Measurements from ENCODE around the gene STX8. TPM values are rescaled to one million over a fixed set of nuclear protein-coding genes. Genes with fewer than 3 reads are reported as not detected.
"Not testable (repeated sequence)": the region's sequence is repeated elsewhere in the genome, so short reads cannot be mapped to it uniquely, and the experiment has no call there.

The STX8 gene
- total RNA-seq, 2 donors from 2014 or later, result 66.8 to 68.8 TPM

DNA sequence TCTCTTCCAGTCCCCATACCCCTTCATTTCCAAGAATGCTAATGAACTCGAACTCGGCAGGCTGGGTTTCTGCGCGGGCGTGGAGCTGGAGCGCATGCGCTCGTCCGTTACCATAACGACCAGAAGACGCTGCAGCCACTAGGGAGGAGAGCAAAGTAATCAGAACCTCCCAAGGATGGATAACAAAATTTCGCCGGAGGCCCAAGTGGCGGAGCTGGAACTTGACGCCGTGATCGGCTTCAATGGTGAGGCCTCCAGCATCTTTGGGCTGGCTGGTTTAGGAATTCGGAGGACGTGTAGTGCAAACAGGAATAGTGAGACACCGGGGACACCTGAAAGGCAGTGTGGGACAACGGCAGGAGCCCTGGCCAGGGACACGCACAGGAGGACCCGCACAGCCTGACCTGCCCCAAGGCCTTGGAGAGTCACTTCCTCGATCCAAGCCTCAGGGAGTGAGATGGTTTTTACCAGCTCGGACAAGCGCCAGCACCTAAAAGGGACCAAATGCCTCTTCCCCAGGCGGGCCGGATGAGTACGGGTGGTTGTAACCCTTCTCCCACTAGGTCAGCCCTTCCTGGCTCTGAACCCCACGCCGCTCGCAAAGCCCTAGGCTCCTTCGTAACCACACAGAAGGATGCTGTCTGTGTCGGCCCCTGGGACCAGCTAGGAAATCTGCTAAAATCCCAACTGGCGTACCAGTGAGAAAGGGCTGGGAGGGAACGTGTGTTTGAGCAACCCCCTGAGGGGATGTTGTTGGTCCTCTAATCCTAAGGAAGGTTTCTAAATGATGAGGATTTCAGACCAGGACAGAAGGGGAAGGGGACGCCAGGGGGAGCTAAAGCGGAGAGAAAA, 1.1 kb upstream of the STX8 start, which contains the start of gene CFAP52:
Gene CFAP52, plus strand, starts transcription at position 122 of the 852 bp plus-strand sequence. Its CDS starts 54 bp downstream, at position 176.
- Mint-ChIP-seq H3K4me1 (peaks cover 27% of the 10 kb centered on the region), H3K27me3 (no peaks in the 10 kb centered on the region), H3K36me3 (ENCODE audit: low read depth) (no peaks in the 10 kb centered on the region)

DNA sequence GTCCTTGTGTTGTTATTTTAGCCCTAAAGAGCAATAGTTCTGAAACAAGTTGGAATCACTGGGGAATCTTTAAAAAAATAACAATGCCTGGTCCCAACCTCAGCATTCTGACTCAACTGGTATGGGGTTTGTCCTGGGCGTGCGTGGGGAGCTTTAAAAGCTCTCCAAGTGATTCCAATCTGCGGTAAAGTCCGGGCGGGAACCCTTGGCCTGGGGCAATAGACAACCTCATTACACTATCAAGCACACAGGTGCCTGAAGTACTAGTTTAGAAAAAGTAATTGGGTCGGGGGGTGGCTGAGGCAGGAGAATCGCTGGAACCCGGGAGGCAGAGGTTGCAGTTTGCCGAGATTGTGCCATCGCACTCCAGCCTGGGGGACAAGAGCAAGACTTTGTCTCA, 4.4 kb downstream of the STX8 start:
- no peak overlapping the region for H3K4me3 Mint-ChIP-seq
- no peaks in the 10 kb centered on the region for H3K27me3 Mint-ChIP-seq
- ATAC-seq (no peak), DNase-seq (no peak)
- H3K27ac Mint-ChIP-seq, result peak overlapping the region; percentile 51
- peaks cover 23% of the 10 kb centered on the region for H3K4me1 Mint-ChIP-seq
- H3K36me3 Mint-ChIP-seq (ENCODE audit: low read depth), result no peaks in the 10 kb centered on the region
- H3K9me3 ChIP-seq (ENCODE audit: control insufficient read depth, low read length, poor library complexity, severe bottlenecking), result no peaks in the 10 kb centered on the region

More for the DNA sequence above, 1.1 kb upstream of the STX8 start, which contains the start of gene CFAP52:
- no peaks in the 10 kb centered on the region for H3K9me3 ChIP-seq (ENCODE audit: control insufficient read depth, low read length, poor library complexity, severe bottlenecking)
- DNase-seq (peak; percentile 55 to 61 (median 61)), ATAC-seq (peak; percentile 75)
- Mint-ChIP-seq H3K27ac (peak within 1 kb of the TSS; percentile 93), H3K4me3 (peak within 1 kb of the TSS; percentile 96)

DNA sequence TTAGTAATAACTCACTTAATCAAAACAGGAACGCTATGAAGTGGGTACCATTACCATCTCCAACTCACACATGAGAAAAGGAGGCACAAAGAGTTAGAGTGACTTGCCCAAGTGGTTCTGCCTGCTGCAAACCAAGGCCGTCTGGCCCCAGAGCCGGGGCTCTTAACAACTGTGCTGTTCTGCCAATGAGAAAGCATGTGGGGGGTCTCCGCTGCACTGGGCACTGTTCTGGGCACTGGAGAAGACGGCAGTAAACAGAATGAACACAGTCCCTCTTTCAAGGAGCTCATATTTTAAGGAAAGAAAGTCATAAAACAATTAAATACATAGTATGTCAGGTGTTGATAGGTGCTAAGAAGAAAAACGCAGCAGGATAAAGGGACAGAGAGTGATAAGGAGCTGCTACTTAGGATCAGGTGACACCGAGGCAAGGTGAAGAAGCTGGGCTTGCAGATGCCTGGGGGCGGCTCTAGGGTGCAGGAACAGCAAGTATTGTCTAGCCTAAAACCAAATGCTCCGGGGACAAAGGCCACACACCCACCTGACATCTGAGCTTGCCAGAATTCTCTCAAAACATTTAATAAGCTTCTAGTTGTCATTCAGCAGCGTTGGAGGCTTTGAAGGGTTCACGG, 6.5 kb downstream of the STX8 start:
- H3K9me3 ChIP-seq (ENCODE audit: control insufficient read depth, low read length, poor library complexity, severe bottlenecking), result no peaks in the 10 kb centered on the region
- Mint-ChIP-seq H3K27ac (no peak overlapping the region), H3K36me3 (ENCODE audit: low read depth) (peaks cover under 1% of the 10 kb centered on the region), H3K27me3 (no peaks in the 10 kb centered on the region), H3K4me1 (peaks cover 30% of the 10 kb centered on the region), H3K4me3 (no peak overlapping the region)
- ATAC-seq, result no peak
- no peak for DNase-seq

DNA sequence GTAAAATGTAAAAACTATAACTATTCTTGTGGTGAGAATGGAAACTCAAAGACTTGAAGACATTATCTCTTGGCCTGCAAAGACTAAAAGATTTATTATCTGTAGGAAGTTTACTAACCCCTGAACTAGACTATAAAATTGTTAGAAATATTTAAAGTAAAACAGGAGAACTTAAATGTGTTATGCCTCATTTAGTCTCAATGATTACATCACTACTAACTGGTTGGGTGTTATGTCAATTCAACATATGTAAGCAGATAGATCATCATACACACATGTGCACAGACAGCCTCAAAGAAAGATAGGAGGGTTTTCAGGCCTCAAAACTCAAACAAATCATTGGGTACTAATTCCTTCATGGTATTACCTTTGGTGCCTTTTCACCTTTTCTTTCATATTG, 7.6 kb downstream of the STX8 start:
- ATAC-seq, result no peak
- peaks cover 29% of the 10 kb centered on the region for H3K4me1 Mint-ChIP-seq
- H3K9me3 ChIP-seq (ENCODE audit: control insufficient read depth, low read length, poor library complexity, severe bottlenecking), result no peaks in the 10 kb centered on the region
- peaks cover 4% of the 10 kb centered on the region for H3K36me3 Mint-ChIP-seq (ENCODE audit: low read depth)
- no peak for DNase-seq
- no peak overlapping the region for H3K27ac Mint-ChIP-seq
- H3K27me3 Mint-ChIP-seq, result no peaks in the 10 kb centered on the region
- H3K4me3 Mint-ChIP-seq, result no peak overlapping the region

DNA sequence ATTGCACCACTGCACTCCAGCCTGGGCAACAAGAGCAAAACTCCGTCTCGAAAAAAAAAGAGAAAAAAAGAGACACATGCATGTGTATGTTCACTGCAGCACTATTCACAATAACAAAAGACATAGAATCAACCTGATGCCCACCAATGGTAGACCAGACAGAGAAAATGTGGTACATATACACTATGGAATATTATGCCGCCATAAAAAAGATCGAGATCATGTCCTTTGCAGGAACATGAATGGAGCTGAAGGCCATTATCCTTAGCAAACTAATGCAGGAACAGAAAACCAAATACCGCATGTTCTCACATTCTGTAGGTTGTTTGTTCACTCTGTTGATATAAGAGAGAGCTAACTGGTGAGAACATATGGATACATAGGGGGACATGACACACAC, 8.9 kb downstream of the STX8 start:
- H3K36me3 Mint-ChIP-seq (ENCODE audit: low read depth); ATAC-seq; H3K27me3 Mint-ChIP-seq; H3K9me3 ChIP-seq (ENCODE audit: control insufficient read depth, low read length, poor library complexity, severe bottlenecking); DNase-seq; H3K4me3 Mint-ChIP-seq: not testable (repeated sequence)
- H3K27ac Mint-ChIP-seq, result peak overlapping the region; percentile 95
- H3K4me1 Mint-ChIP-seq, result peaks cover 30% of the 10 kb centered on the region

DNA sequence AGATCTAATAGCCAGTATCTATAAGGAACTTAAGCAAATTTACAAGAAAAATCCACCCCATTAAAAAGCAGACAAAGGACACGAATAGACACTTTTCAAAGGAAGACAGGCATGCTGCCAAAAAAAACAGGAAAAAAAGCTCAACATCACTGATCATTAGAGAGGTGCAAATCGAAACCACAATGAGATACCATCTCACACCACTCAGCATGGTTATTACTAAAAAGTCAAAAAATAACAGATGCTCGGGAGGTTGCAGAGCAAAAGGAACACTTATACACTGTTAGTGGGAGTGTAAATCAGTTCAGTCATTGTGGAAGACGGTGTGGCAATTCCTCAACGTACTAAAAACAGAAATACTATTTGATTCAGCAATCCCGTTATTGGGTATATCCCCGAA, 9.6 kb downstream of the STX8 start:
- Mint-ChIP-seq H3K27ac (peak overlapping the region; percentile 95), H3K36me3 (ENCODE audit: low read depth) (peaks cover 6% of the 10 kb centered on the region), H3K27me3 (no peaks in the 10 kb centered on the region), H3K4me3 (peak overlapping the region; percentile 92), H3K4me1 (peaks cover 30% of the 10 kb centered on the region)
- H3K9me3 ChIP-seq (ENCODE audit: control insufficient read depth, low read length, poor library complexity, severe bottlenecking), result no peaks in the 10 kb centered on the region
- DNase-seq (no peak), ATAC-seq (peak; percentile 50)

DNA sequence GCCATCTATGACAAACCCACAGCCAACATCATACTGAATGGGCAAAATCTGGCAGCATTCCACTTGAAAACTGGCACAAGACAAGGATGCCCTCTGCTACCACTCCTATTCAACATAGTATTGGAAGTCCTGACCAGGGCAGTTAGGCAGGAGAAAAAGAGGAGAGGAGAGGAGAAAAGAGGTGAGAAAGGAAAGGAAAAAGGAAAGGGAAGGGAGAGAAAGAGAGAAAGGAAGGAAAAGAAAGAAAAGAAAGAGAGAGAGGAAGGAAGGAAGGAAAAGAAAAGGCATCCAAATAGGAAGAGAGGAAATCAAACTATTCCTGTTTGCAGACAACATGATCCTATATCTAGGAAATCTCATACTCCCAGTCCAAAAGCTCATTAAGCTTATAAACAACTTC, 11.5 kb downstream of the STX8 start:
- ATAC-seq (no peak), DNase-seq (no peak)
- H3K9me3 ChIP-seq (ENCODE audit: control insufficient read depth, low read length, poor library complexity, severe bottlenecking), result no peaks in the 10 kb centered on the region
- Mint-ChIP-seq H3K4me3 (no peak overlapping the region), H3K27ac (peak overlapping the region; percentile 95), H3K27me3 (no peaks in the 10 kb centered on the region), H3K36me3 (ENCODE audit: low read depth) (peaks cover 6% of the 10 kb centered on the region), H3K4me1 (peaks cover 28% of the 10 kb centered on the region)

DNA sequence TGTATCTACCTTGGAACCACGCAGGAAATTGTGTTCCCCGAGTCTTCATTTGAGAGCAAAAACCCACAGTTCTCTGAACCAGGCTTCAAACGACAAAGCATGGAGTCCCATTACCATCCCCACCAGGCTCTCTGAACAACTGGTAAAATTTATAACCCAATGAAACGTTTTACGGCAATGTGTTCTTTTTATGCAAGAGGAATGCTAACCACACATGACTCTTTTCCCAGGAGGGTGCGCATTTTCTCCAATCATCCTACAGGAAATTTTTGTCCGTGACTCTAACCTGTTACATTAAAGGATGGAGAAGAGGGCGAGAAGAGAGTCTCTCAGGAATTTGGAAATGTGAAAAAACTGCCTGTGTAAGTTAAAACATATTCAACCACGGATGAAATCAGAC, 17.8 kb downstream of the STX8 start:
- no peak for ATAC-seq
- Mint-ChIP-seq H3K27ac (no peak overlapping the region), H3K27me3 (no peaks in the 10 kb centered on the region), H3K36me3 (ENCODE audit: low read depth) (peaks cover 2% of the 10 kb centered on the region), H3K4me3 (no peak overlapping the region), H3K4me1 (peaks cover 6% of the 10 kb centered on the region)
- DNase-seq, result no peak
- H3K9me3 ChIP-seq (ENCODE audit: control insufficient read depth, low read length, poor library complexity, severe bottlenecking), result no peaks in the 10 kb centered on the region

DNA sequence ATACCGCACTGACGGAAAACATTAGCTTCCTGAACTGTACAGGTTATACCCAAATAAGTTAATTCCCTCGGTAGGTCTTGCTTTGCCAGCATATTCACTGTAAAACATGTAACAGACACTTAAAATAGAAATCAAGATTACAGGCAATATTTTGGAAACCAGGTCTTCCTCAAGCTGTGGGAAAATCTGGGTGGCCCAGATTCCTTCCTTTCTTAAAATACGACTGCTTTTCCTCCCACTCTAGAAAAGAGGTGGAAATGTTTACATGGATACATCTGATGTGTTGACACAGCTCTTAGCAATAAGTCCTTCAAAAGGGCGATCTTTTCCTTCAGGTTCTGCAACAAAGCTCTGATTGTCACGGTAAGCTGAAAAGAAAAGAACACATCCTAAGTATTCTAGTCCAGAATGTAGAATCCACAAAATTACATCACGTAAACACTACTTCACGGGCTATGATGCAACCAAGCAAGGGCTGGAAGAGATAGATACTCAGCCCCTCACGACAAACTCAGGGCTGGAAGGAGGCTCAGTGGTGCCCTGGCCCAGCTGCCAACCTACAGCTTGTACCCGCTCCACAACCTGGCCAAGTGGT, 18.4 kb downstream of the STX8 start:
- H3K36me3 Mint-ChIP-seq (ENCODE audit: low read depth), result peaks cover under 1% of the 10 kb centered on the region
- ATAC-seq (no peak), DNase-seq (no peak)
- peaks cover 3% of the 10 kb centered on the region for H3K4me1 Mint-ChIP-seq
- H3K9me3 ChIP-seq (ENCODE audit: control insufficient read depth, low read length, poor library complexity, severe bottlenecking), result no peaks in the 10 kb centered on the region
- H3K27ac Mint-ChIP-seq, result no peak overlapping the region
- no peak overlapping the region for H3K4me3 Mint-ChIP-seq
- no peaks in the 10 kb centered on the region for H3K27me3 Mint-ChIP-seq

DNA sequence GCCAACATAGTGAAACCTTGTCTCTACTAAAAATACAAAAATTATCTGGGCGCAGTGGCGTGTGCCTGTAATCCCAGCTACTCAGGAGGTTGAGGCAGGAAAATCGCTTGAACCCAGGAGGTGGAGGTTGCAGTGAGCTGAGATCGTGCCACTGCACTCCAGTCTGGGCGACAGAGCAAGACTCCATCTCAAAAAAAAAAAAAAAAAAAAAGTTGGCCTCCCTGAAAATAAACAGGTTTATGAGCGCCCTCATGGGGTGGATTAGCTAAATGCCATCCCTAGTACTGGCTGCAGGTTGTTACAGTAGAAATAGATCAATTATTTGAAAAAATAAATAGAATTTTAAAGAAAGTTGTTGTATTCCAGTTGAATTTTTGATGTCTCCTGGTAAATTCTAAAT, 20.9 kb downstream of the STX8 start:
- H3K36me3 Mint-ChIP-seq (ENCODE audit: low read depth); H3K27ac Mint-ChIP-seq; H3K4me1 Mint-ChIP-seq; H3K9me3 ChIP-seq (ENCODE audit: control insufficient read depth, low read length, poor library complexity, severe bottlenecking); H3K27me3 Mint-ChIP-seq; H3K4me3 Mint-ChIP-seq: not testable (repeated sequence)
- ATAC-seq, result peak; percentile 55
- peak in 1 of 3 donors; percentile 18 for DNase-seq

DNA sequence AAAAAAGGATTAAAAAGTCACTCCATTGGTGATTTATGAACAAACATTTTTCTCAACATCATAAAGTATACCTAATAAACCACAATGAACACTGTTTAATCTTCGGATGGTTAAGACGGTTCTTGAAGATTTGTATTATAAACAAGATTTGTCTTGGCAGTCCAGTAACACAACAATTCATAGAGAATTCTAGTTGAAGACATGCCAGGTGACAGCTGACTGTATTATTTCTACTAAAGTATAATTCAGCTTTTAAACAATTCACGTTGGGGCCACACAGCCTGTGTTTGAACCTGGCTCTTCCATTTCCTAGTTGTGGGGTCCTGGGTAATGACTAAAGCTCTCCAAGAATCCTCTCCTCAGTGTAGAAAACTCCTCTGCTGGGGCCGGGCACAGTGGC, 22.0 kb downstream of the STX8 start:
- no peaks in the 10 kb centered on the region for H3K27me3 Mint-ChIP-seq
- no peak overlapping the region for H3K4me3 Mint-ChIP-seq
- DNase-seq (no peak), ATAC-seq (no peak)
- H3K9me3 ChIP-seq (ENCODE audit: control insufficient read depth, low read length, poor library complexity, severe bottlenecking), result no peaks in the 10 kb centered on the region
- H3K4me1 Mint-ChIP-seq, result peaks cover 6% of the 10 kb centered on the region
- no peak overlapping the region for H3K27ac Mint-ChIP-seq
- H3K36me3 Mint-ChIP-seq (ENCODE audit: low read depth), result no peaks in the 10 kb centered on the region

DNA sequence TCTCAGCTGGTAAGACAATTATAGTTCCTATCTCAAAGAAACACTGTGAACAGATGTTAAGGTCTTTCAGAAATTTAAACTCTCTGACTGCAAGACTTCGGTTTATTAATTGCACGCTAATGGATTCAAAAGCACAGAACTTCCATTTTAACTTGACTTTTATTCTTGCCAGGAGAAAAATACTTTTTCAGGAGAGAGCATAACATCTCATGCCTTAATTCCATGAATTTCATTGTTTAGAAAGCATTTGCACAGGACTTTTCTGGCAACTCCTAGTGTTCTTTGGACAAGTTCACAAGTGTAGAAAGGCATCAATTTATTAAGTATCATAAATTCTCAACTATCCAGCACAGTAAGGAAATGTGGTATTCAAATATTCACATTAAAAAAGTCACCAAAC, 22.4 kb downstream of the STX8 start:
- Mint-ChIP-seq H3K4me3 (no peak overlapping the region), H3K4me1 (peaks cover 4% of the 10 kb centered on the region), H3K27ac (no peak overlapping the region), H3K27me3 (no peaks in the 10 kb centered on the region), H3K36me3 (ENCODE audit: low read depth) (no peaks in the 10 kb centered on the region)
- no peaks in the 10 kb centered on the region for H3K9me3 ChIP-seq (ENCODE audit: control insufficient read depth, low read length, poor library complexity, severe bottlenecking)
- no peak for DNase-seq
- no peak for ATAC-seq

DNA sequence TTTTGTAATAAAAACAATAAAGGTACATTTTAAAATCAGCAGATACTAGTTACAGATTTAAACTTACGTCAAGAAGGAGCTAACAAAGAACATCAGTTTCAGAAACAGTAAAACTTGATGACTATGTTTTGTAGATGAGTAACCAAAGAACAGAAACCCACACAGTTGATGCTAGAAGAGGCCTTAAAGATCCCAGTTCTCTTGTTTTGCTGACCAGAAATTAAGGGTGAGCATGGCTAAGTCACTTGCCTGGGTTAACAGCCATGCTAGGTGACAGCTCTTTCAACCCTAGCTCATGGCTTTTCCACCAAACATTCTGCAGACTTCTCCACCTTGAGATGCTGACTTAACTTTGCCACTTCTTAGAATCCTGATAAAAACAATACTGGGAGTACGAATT, 26.4 kb downstream of the STX8 start:
- H3K9me3 ChIP-seq (ENCODE audit: control insufficient read depth, low read length, poor library complexity, severe bottlenecking), result no peaks in the 10 kb centered on the region
- no peaks in the 10 kb centered on the region for H3K36me3 Mint-ChIP-seq (ENCODE audit: low read depth)
- no peak overlapping the region for H3K4me3 Mint-ChIP-seq
- peaks cover 7% of the 10 kb centered on the region for H3K4me1 Mint-ChIP-seq
- no peaks in the 10 kb centered on the region for H3K27me3 Mint-ChIP-seq
- ATAC-seq (no peak), DNase-seq (no peak)
- no peak overlapping the region for H3K27ac Mint-ChIP-seq

All from T-helper 17 cell (primary cell).